ENCODE measurements around the gene BEST4. TPM values are rescaled to one million over a fixed set of nuclear protein-coding genes. Genes with fewer than 3 reads are reported as not detected.

BEST4 gene
- total RNA-seq, 1 donor from 2014 or later, result 0.88 TPM

- Mint-ChIP-seq H3K9me3 (ENCODE audit: unreplicated experiment) (peaks cover 13% of the 10 kb centered on the region), H3K36me3 (ENCODE audit: unreplicated experiment) (no peaks in the 10 kb centered on the region), H3K4me1 (ENCODE audit: low read depth, unreplicated experiment) (peaks cover 3% of the 10 kb centered on the region), H3K27ac (ENCODE audit: unreplicated experiment) (no peak overlapping the region), H3K27me3 (ENCODE audit: unreplicated experiment) (peaks cover 8% of the 10 kb centered on the region), H3K4me3 (ENCODE audit: unreplicated experiment) (no peak overlapping the region)
- DNase-seq, result peak; percentile 23
- TF ChIP-seq CTCF (IDR thresholded peaks at IDR 0.05; ENCODE audit: partially characterized antibody, unreplicated experiment), result no peak
Measured at GRCh38 chr1:44822131-44822701, 34.2 kb upstream of the BEST4 start.

GRCh38 chr1:44821240-44821715, 33.3 kb upstream of the BEST4 start:
- peaks cover 8% of the 10 kb centered on the region for H3K27me3 Mint-ChIP-seq (ENCODE audit: unreplicated experiment)
- H3K4me1 Mint-ChIP-seq (ENCODE audit: low read depth, unreplicated experiment), result peaks cover 3% of the 10 kb centered on the region
- DNase-seq, result peak; percentile 6
- H3K4me3 Mint-ChIP-seq (ENCODE audit: unreplicated experiment), result peak overlapping the region; percentile 89
- peaks cover 13% of the 10 kb centered on the region for H3K9me3 Mint-ChIP-seq (ENCODE audit: unreplicated experiment)
- no peak for TF ChIP-seq CTCF (IDR thresholded peaks at IDR 0.05; ENCODE audit: partially characterized antibody, unreplicated experiment)
- H3K27ac Mint-ChIP-seq (ENCODE audit: unreplicated experiment), result peak overlapping the region; percentile 49
- H3K36me3 Mint-ChIP-seq (ENCODE audit: unreplicated experiment), result no peaks in the 10 kb centered on the region

- Mint-ChIP-seq H3K4me3 (ENCODE audit: unreplicated experiment) (peak overlapping the region; percentile 89), H3K9me3 (ENCODE audit: unreplicated experiment) (peaks cover 13% of the 10 kb centered on the region), H3K27ac (ENCODE audit: unreplicated experiment) (peak overlapping the region; percentile 100), H3K36me3 (ENCODE audit: unreplicated experiment) (no peaks in the 10 kb centered on the region), H3K27me3 (ENCODE audit: unreplicated experiment) (peaks cover 8% of the 10 kb centered on the region), H3K4me1 (ENCODE audit: low read depth, unreplicated experiment) (peaks cover 3% of the 10 kb centered on the region)
- DNase-seq, result peak; percentile 14
- no peak for TF ChIP-seq CTCF (IDR thresholded peaks at IDR 0.05; ENCODE audit: partially characterized antibody, unreplicated experiment)
Measured at GRCh38 chr1:44820328-44821239, 32.6 kb upstream of the BEST4 start.

GRCh38 chr1:44819608-44820327, 31.8 kb upstream of the BEST4 start:
- Mint-ChIP-seq H3K4me3 (ENCODE audit: unreplicated experiment) (peak overlapping the region; percentile 89), H3K4me1 (ENCODE audit: low read depth, unreplicated experiment) (peaks cover 6% of the 10 kb centered on the region), H3K9me3 (ENCODE audit: unreplicated experiment) (peaks cover 15% of the 10 kb centered on the region), H3K36me3 (ENCODE audit: unreplicated experiment) (peaks cover 5% of the 10 kb centered on the region), H3K27ac (ENCODE audit: unreplicated experiment) (peak overlapping the region; percentile 100), H3K27me3 (ENCODE audit: unreplicated experiment) (peaks cover 8% of the 10 kb centered on the region)
- no peak for TF ChIP-seq CTCF (IDR thresholded peaks at IDR 0.05; ENCODE audit: partially characterized antibody, unreplicated experiment)
- DNase-seq, result peak; percentile 73

Measured in glutamatergic neuron (in vitro differentiated cells).